Uterus (tissue), 4 donors: ENCODE data around the gene PRRG2. TPM values are rescaled to one million over a fixed set of nuclear protein-coding genes. Genes with fewer than 3 reads are reported as not detected.
A peak's percentile ranks its signal among the peaks of the same experiment; 100 is the strongest.

Source experiments
- DNase-seq, 2 donors: peaks; one replicate each; pipeline ENCODE4 v3.0.0-alpha.2; 2019 to 2020
- H3K27ac ChIP-seq, 2 donors: fragments of 200-600 bp; sonication (generic); 1 replicate in 1 of 2; 2 replicates in 1 of 2; pipeline ENCODE4 v1.5.1; 2016 to 2018
- H3K27me3 ChIP-seq, 2 donors: fragments of 200-600 bp; sonication (generic); one replicate each; pipeline ENCODE4 v1.5.1; 2018 to 2019; ENCODE audit warnings: control low read depth in 1 of 2
- H3K36me3 ChIP-seq, 2 donors: fragments of 200-600 bp; sonication (generic); one replicate each; pipeline ENCODE4 v1.5.1; 2019; ENCODE audit warnings: control low read depth in 1 of 2
- H3K4me1 ChIP-seq, 2 donors: fragments of 200-600 bp; sonication (generic); one replicate each; pipeline ENCODE4 v1.5.1; 2018 to 2019; ENCODE audit warnings: control low read depth in 1 of 2
- H3K4me3 ChIP-seq, 2 donors: fragments of 200-600 bp; sonication (generic); 1 replicate in 1 of 2; 2 replicates in 1 of 2; pipeline ENCODE4 v1.5.1; 2018 to 2019; ENCODE audit warnings: mild to moderate bottlenecking in 1 of 2
- H3K9me3 ChIP-seq, 2 donors: fragments of 200-600 bp; sonication (generic); one replicate each; pipeline ENCODE4 v1.5.1; 2019; ENCODE audit warnings: control low read depth in 1 of 2
- CTCF ChIP-seq, 4 experiments: fragments of 200-600 bp in 2 of 4; fragments of 450-650 bp in 2 of 4; sonication (generic) in 2 of 4; IDR thresholded peaks; one replicate each; pipeline ENCODE4 v1.5.1; 2016 to 2019; ENCODE audit warnings: antibody characterized with exemption in 4 of 4, mild to moderate bottlenecking in 2 of 4, moderate library complexity in 1 of 4
- POLR2A ChIP-seq, 2 donors: fragments of 450-650 bp; IDR thresholded peaks; one replicate each; pipeline ENCODE4 v1.6.1; 2016; ENCODE audit warnings: antibody characterized with exemption in 2 of 2, mild to moderate bottlenecking in 1 of 2, moderate library complexity in 1 of 2
- intact Hi-C: fragments of 100-400 bp; cut with DNase I; formaldehyde crosslinking; loops from one replicate; pipeline ENCODE4 v1.15.1; 2023; ENCODE audit warnings: low total_unique reads
- total RNA-seq, 4 donors: library from RNA; depleted of rRNA in 3 of 4; stranded (reverse); fragments of >200 nt in 3 of 4; gene quantifications; one replicate each; pipeline versions ENCODE4 v1.1.0 to v1.2.4, GENCODE V29; 2014 to 2023
- donor health status: DM: yes; HTN: yes; CAD: no.

PRRG2 gene
- total RNA-seq, 4 donors from 2014 or later, result 0.95 to 1.4 TPM; not detected in 2

GRCh38 chr19:49588365-49589122 is 7.4 kb downstream of the PRRG2 start:
- no peaks in the 10 kb centered on the region for H3K9me3 ChIP-seq
- H3K4me3 ChIP-seq, result no peak overlapping the region
- TF ChIP-seq CTCF (IDR thresholded peaks at IDR 0.05) (no peak), POLR2A (IDR thresholded peaks at IDR 0.05) (no peak)
- DNase-seq, result no peak
- no peak overlapping the region for H3K27ac ChIP-seq
- H3K4me1 ChIP-seq, result peaks cover 0 to 9% of the 10 kb centered on the region in 2 donors
- no peaks in the 10 kb centered on the region for H3K36me3 ChIP-seq
- no peaks in the 10 kb centered on the region for H3K27me3 ChIP-seq
- intact Hi-C loops, result no loop called here

- intact Hi-C loops, result no loop called here
- H3K4me1 ChIP-seq, result peaks cover 0 to 9% of the 10 kb centered on the region in 2 donors
- H3K9me3 ChIP-seq, result no peaks in the 10 kb centered on the region
- H3K4me3 ChIP-seq, result peak overlapping the region in 1 of 2 donors; percentile 94
- H3K27ac ChIP-seq, result peak overlapping the region; percentile 91 to 94
- H3K27me3 ChIP-seq, result no peaks in the 10 kb centered on the region
- TF ChIP-seq CTCF (IDR thresholded peaks at IDR 0.05), result no peak
- TF ChIP-seq POLR2A (IDR thresholded peaks at IDR 0.05), result no peak
- H3K36me3 ChIP-seq, result no peaks in the 10 kb centered on the region
- no peak for DNase-seq
Observed at GRCh38 chr19:49589502-49589905, 8.4 kb downstream of the PRRG2 start.

GRCh38 chr19:49590071-49590970 is 9.2 kb downstream of the PRRG2 start:
- TF ChIP-seq POLR2A (IDR thresholded peaks at IDR 0.05) (peak; percentile 47 to 68), CTCF (IDR thresholded peaks at IDR 0.05) (peak in 1 of 4 experiments; percentile 31)
- Histone ChIP-seq H3K27me3 (no peaks in the 10 kb centered on the region), H3K4me3 (peak overlapping the region; percentile 71 to 94), H3K4me1 (peaks cover 0 to 9% of the 10 kb centered on the region in 2 donors), H3K27ac (peak overlapping the region; percentile 91 to 94), H3K9me3 (no peaks in the 10 kb centered on the region), H3K36me3 (no peaks in the 10 kb centered on the region)
- peak; percentile 93 to 95 for DNase-seq
- intact Hi-C loops, result no loop called here

DNA sequence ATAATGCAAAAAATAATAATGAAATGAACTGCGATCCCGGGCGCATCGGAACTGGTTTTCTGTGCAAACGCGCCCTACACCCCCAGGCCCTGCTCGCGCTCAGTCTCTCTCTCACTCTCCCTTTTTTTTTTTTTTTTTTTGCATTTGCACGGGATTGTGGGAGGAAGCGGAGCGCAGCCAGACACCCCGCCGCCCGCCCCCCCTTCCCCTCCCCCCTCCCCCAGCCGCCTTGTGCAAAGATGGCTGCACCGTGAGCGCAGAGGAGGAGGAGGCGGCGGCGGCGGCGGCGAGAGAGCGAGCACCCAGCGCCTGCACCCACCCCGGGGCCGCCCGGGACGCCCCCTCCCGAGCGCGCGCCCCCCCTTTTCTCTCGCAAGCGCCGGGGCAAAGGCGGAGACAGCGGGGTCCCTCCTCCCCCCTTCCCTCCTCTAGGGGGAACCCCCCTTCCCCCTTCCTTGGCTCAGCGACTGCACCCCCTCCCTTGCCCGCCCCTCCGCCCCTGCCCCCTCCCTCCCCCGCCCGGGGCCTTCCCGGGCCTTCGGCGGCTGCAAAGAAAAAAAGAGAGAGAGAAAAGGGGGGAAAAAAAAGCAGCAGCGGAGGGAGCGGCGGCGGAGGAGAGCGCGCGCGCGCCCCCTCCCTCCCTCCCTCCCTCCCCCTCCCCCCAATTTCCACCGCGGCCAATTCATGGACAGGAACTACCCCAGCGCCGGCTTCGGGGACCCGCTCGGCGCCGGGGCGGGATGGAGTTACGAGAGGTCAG is 10.0 kb downstream of the PRRG2 start, which contains the start of gene PRR12:
TSS of gene PRR12 (plus strand) at position 212 of the 760 bp plus-strand sequence. CDS start at position 685, 473 bp downstream.
- H3K36me3 ChIP-seq, result no peaks in the 10 kb centered on the region
- H3K27ac ChIP-seq, result peak within 1 kb of the TSS; percentile 91 to 94
- no peaks in the 10 kb centered on the region for H3K9me3 ChIP-seq
- peaks cover 0 to 9% of the 10 kb centered on the region in 2 donors for H3K4me1 ChIP-seq
- DNase-seq, result peak; percentile 72 to 75
- intact Hi-C loops, result no loop called here
- no peaks in the 10 kb centered on the region for H3K27me3 ChIP-seq
- TF ChIP-seq CTCF (IDR thresholded peaks at IDR 0.05) (no peak), POLR2A (IDR thresholded peaks at IDR 0.05) (peak in 1 of 2 donors; percentile 26)
- H3K4me3 ChIP-seq, result peak within 1 kb of the TSS; percentile 71 to 94
